HEK293T (cell line): Measurements from ENCODE around the gene GALK2.

Source experiments
- ARNT ChIP-seq: fragments of 450-650 bp; IDR thresholded peaks from 2 replicates; pipeline ENCODE4 v1.6.1; 2017; ENCODE audit warnings: mild to moderate bottlenecking
- BHLHE40 ChIP-seq: fragments of 450-650 bp; IDR thresholded peaks from 2 replicates; pipeline ENCODE4 v1.6.1; 2016; ENCODE audit warnings: mild to moderate bottlenecking, moderate library complexity, borderline replicate concordance
- ELF4 ChIP-seq: fragments of 450-650 bp; IDR thresholded peaks from 2 replicates; pipeline ENCODE4 v1.6.1; 2017; ENCODE audit warnings: antibody characterized with exemption
- FOXA1 ChIP-seq: fragments of 450-650 bp; IDR thresholded peaks from 2 replicates; pipeline ENCODE4 v1.6.1; 2016; ENCODE audit warnings: mild to moderate bottlenecking
- FOXK2 ChIP-seq: fragments of 450-650 bp; IDR thresholded peaks from 2 replicates; pipeline ENCODE4 v1.6.1; 2016; ENCODE audit warnings: mild to moderate bottlenecking
- FOXM1 ChIP-seq: fragments of 450-650 bp; IDR thresholded peaks from 2 replicates; pipeline ENCODE4 v1.6.1; 2017; ENCODE audit warnings: mild to moderate bottlenecking, borderline replicate concordance
- HDGF ChIP-seq: fragments of 450-650 bp; IDR thresholded peaks from 2 replicates; pipeline ENCODE4 v1.6.1; 2017; ENCODE audit warnings: antibody characterized with exemption, borderline replicate concordance
- L3MBTL2 ChIP-seq: fragments of 450-650 bp; conservative IDR thresholded peaks from 2 replicates; pipeline ENCODE4 v1.6.1; 2016; ENCODE audit warnings: mild to moderate bottlenecking
- NFRKB ChIP-seq: fragments of 450-650 bp; IDR thresholded peaks from 2 replicates; pipeline ENCODE4 v1.6.1; 2016; ENCODE audit warnings: mild to moderate bottlenecking, moderate library complexity
- SP1 ChIP-seq: fragments of 450-650 bp; IDR thresholded peaks from 2 replicates; pipeline ENCODE4 v1.6.1; 2017
- TARDBP ChIP-seq: fragments of 450-650 bp; IDR thresholded peaks from 2 replicates; pipeline ENCODE4 v1.6.1; 2016

- no peak for TF ChIP-seq TARDBP
- no peak for TF ChIP-seq BHLHE40
- TF ChIP-seq FOXA1: no peak
- TF ChIP-seq L3MBTL2: no peak
- TF ChIP-seq NFRKB: no peak
- no peak for TF ChIP-seq FOXM1
- no peak for TF ChIP-seq SP1
- no peak for TF ChIP-seq ELF4
- no peak for TF ChIP-seq HDGF
- no peak for TF ChIP-seq FOXK2
- no peak for TF ChIP-seq ARNT
Measured at GRCh38 chr15:49154359-49154758, 15.7 kb upstream of the GALK2 start.
